HG03045 (cell line): Measurements from ENCODE around the gene GIPC1.
"Not testable (repeated sequence)": the region's sequence is repeated elsewhere in the genome, so short reads cannot be mapped to it uniquely, and the experiment has no call there.

Experiments
- ATAC-seq: cut with Tn5 transposase; IDR thresholded peaks from one replicate; pipeline ENCODE4 v1.9.1; 2021; ENCODE audit warnings: mild to moderate bottlenecking, moderate library complexity; ENCODE audit not compliant: unreplicated experiment

Gene GIPC1

GRCh38 chr19:14517840-14518505 lies 22.0 kb upstream of the GIPC1 start, which contains the start of gene DNAJB1:
TSS of gene DNAJB1 (minus strand) at chr19:14518397. CDS start at chr19:14518349, 48 bp downstream.
- ATAC-seq, result peak; percentile 65

GRCh38 chr19:14517446-14517839 lies 21.5 kb upstream of the GIPC1 start:
- no peak for ATAC-seq

- no peak for ATAC-seq
These were observed 21.0 kb upstream of the GIPC1 start for GRCh38 chr19:14516746-14517438.

- ATAC-seq, result no peak
These were observed 20.2 kb upstream of the GIPC1 start for GRCh38 chr19:14516048-14516534.

- no peak for ATAC-seq
These were observed 19.6 kb upstream of the GIPC1 start for GRCh38 chr19:14515501-14516047.

GRCh38 chr19:14514215-14514863 lies 18.4 kb upstream of the GIPC1 start:
- ATAC-seq, result no peak

- no peak for ATAC-seq
These were observed 16.6 kb upstream of the GIPC1 start for GRCh38 chr19:14512406-14512961.

- ATAC-seq, result no peak
These were observed 15.3 kb upstream of the GIPC1 start for GRCh38 chr19:14511229-14511593.

- ATAC-seq, result no peak
These were observed 14.6 kb upstream of the GIPC1 start for GRCh38 chr19:14510311-14511228.

GRCh38 chr19:14507704-14508542 lies 12.0 kb upstream of the GIPC1 start:
- ATAC-seq, result no peak

- ATAC-seq, result no peak
These were observed 9.7 kb upstream of the GIPC1 start for GRCh38 chr19:14505488-14506239.

GRCh38 chr19:14504575-14504974 lies 8.6 kb upstream of the GIPC1 start:
- ATAC-seq, result not testable (repeated sequence)

- ATAC-seq, result no peak
These were observed 7.4 kb upstream of the GIPC1 start for GRCh38 chr19:14503285-14503684.

- ATAC-seq, result no peak
These were observed 6.6 kb upstream of the GIPC1 start for GRCh38 chr19:14502334-14503092.

GRCh38 chr19:14497228-14497921 lies 1.4 kb upstream of the GIPC1 start:
- no peak for ATAC-seq

GRCh38 chr19:14496834-14497227 lies 904 bp upstream of the GIPC1 start:
- no peak for ATAC-seq

- peak; percentile 25 for ATAC-seq
These were observed 277 bp downstream of the GIPC1 start for GRCh38 chr19:14495672-14496028.
